GM12891 (cell line): ENCODE results near the gene NECTIN2.
"Not testable (repeated sequence)": the region's sequence is repeated elsewhere in the genome, so short reads cannot be mapped to it uniquely, and the experiment has no call there.

Source experiments
- DNase-seq: peaks from one replicate; pipeline ENCODE4 v3.0.0; 2011; ENCODE audit warnings: low spot score; ENCODE audit not compliant: insufficient read length
- FAIRE-seq: peaks from 2 replicates; lab custom pipeline; 2011; peaks lifted over from hg19 to GRCh38; lab: Jason Lieb, UNC
- PAX5 ChIP-seq: IDR thresholded peaks from 2 replicates; pipeline ENCODE4 v1.6.1; 2011; ENCODE audit warnings: low read length, moderate library complexity, mild to moderate bottlenecking; ENCODE audit not compliant: insufficient read depth, severe bottlenecking
- POLR2A ChIP-seq: IDR thresholded peaks from 2 replicates; pipeline ENCODE4 v1.6.1; 2011; ENCODE audit warnings: low read depth, low read length, control low read depth
- POLR2AphosphoS5 ChIP-seq: IDR thresholded peaks from 2 replicates; pipeline ENCODE4 v1.6.1; 2011; ENCODE audit warnings: low read depth, low read length, control low read depth
- POU2F2 ChIP-seq: IDR thresholded peaks from 2 replicates; pipeline ENCODE4 v1.6.1; 2011; ENCODE audit warnings: low read depth, mild to moderate bottlenecking, control low read depth, low read length, moderate library complexity
- SPI1 ChIP-seq: IDR thresholded peaks from 2 replicates; pipeline ENCODE4 v1.6.1; 2011; ENCODE audit warnings: low read depth, low read length, control low read depth
- TAF1 ChIP-seq: IDR thresholded peaks from 2 replicates; pipeline ENCODE4 v1.6.1; 2011; ENCODE audit warnings: low read depth, low read length, control low read depth

Gene NECTIN2

DNA sequence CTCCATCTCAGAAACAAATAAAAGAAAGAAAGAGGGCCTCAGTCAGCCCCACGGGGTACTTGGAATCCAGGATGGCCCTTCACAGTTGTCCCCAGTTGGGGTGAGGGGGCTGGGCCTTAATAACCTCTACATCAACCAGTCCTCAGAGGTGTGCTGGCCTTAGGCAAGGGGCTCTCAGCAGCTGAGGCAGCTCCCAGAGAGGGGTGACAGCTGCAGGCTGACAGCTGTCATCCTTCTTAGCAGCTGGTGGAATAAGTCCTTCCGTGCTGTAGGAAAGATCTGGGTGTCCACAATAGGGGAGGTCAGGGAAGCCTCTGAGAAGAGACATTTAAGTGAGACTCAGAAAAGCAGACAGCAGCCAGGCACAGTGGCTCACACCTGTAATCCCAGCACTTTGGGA, 29.8 kb upstream of the NECTIN2 start:
- FAIRE-seq (no peak), DNase-seq (no peak)
- TF ChIP-seq POU2F2 (no peak), POLR2AphosphoS5 (no peak), SPI1 (no peak), TAF1 (no peak), PAX5 (no peak), POLR2A (no peak)

DNA sequence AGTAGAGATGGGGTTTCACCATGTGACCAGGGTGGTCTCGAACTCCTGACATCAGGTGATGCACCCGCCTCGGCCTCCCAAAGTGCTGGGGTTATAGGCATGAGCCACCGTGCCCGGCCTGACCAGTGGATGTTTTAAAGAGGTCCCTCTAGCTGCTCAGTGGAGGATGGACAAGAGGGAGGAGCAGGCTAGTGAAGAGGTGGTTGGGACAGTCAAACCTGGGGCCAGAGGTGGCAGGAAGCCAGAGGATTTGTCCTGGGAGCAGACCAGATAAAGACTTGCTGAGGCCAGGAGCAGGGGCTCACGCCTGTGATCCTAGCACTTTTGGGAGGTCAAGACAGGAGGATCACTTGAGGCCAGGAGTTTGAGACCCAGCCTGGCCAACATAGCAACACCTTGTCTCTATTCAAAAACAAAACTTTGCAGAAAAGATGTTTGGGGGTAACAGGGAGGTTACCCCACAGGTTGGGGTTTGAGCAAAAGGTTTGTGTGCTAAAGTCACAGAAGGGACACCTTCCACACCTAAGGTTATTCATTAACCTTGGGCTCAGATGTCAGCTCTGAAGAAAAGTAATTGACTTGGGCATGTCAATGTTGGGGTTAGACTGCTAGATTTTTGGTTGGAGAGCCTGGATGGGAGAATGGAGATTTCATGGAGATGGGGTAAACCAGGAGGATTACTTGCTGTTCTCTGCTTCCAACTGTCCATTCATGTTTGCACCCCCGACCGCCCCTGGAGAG, 28.2 kb upstream of the NECTIN2 start:
- FAIRE-seq: no peak
- TF ChIP-seq PAX5 (no peak), POLR2AphosphoS5 (no peak), TAF1 (no peak)
- DNase-seq: no peak

DNA sequence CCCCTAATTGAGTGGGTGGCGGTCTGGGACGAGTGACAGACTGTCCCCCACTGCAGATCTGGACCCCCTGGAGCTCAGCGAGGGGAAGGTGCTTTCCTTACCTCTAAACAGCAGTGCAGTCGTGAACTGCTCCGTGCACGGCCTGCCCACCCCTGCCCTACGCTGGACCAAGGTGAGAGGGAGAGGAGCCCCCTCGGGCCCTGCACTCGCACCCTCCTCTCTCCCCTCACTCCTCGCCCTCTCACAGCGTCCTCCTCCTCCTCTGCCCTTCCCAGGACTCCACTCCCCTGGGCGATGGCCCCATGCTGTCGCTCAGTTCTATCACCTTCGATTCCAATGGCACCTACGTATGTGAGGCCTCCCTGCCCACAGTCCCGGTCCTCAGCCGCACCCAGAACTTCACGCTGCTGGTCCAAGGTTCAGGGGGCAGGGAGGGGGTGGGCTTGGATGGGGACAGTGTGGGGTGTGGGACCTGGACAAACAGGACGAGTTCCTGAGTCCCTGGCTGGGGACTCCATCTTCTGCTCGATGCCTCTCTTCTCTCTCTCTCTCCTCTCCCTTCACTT, 27.5 kb upstream of the NECTIN2 start:
- DNase-seq (no peak), FAIRE-seq (no peak)
- TF ChIP-seq TAF1: no peak
- no peak for TF ChIP-seq POLR2AphosphoS5
- TF ChIP-seq POLR2A: no peak
- no peak for TF ChIP-seq PAX5
- TF ChIP-seq SPI1: no peak
- no peak for TF ChIP-seq POU2F2

DNA sequence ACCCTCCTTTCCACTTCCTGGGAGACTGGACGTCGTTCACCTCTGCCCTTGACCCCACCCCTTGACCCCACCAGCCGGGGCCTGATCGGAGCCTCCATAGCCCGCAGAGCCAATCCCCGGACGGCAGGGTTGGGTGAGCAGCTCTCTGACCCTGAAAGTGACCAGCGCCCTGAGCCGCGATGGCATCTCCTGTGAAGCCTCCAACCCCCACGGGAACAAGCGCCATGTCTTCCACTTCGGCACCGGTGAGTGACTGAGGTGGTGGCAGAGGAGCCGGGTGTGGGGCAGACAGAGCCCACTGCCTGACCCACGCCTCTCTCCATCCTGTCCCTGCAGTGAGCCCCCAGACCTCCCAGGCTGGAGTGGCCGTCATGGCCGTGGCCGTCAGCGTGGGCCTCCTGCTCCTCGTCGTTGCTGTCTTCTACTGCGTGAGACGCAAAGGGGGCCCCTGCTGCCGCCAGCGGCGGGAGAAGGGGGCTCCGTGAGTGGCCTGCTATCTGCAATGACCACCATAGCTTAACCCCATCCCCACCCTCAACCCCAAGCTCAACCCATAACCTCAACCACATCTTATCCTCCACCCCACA, 26.8 kb upstream of the NECTIN2 start:
- FAIRE-seq (no peak), DNase-seq (no peak)
- no peak for TF ChIP-seq PAX5
- no peak for TF ChIP-seq POLR2A
- no peak for TF ChIP-seq POU2F2
- no peak for TF ChIP-seq POLR2AphosphoS5
- TF ChIP-seq TAF1: no peak
- TF ChIP-seq SPI1: no peak

DNA sequence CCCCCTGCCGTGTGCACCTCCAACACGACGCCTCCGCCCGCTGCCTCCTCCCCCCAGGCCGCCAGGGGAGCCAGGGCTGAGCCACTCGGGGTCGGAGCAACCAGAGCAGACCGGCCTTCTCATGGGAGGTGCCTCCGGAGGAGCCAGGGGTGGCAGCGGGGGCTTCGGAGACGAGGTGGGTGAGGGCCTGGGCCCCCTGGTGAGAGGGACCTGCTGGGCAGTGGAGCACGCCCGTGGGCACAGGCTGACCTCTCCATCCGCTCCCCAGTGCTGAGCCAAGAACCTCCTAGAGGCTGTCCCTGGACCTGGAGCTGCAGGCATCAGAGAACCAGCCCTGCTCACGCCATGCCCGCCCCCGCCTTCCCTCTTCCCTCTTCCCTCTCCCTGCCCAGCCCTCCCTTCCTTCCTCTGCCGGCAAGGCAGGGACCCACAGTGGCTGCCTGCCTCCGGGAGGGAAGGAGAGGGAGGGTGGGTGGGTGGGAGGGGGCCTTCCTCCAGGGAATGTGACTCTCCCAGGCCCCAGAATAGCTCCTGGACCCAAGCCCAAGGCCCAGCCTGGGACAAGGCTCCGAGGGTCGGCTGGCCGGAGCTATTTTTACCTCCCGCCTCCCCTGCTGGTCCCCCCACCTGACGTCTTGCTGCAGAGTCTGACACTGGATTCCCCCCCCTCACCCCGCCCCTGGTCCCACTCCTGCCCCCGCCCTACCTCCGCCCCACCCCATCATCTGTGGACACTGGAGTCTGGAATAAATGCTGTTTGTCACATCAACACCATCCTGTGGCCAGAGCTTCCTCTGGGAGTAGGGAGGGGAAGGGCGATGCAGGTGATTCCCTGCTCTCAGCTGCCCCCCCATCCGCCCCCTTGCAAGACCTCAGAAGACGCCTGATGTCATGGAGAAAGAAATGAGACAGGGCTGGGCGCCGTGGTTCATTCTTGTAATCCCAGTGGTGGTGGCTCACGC, 25.2 kb upstream of the NECTIN2 start:
- no peak for TF ChIP-seq POLR2A
- FAIRE-seq (no peak), DNase-seq (no peak)

DNA sequence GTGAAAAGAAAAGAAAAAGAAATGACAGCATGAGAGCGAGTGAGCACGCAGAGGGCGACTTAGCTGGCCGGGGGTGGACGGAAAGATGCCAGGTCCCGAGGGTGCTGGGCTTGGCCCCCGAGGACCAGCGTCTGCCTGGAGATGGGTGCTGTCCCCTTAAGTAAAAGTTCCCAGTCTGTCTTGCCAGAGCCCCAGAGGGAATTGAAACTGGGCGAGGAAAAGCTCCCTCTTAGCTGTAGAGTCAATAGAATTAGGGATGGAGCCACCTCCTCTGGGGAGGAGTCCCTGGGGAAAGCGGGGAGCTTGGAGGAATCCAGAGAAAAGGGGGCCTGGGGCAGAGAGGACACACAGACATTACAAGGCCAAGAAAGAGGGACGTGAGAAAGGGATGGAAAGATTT, 23.9 kb upstream of the NECTIN2 start:
- DNase-seq: no peak
- no peak for FAIRE-seq
- TF ChIP-seq SPI1 (no peak), PAX5 (no peak), POU2F2 (no peak), POLR2AphosphoS5 (no peak), TAF1 (no peak)

DNA sequence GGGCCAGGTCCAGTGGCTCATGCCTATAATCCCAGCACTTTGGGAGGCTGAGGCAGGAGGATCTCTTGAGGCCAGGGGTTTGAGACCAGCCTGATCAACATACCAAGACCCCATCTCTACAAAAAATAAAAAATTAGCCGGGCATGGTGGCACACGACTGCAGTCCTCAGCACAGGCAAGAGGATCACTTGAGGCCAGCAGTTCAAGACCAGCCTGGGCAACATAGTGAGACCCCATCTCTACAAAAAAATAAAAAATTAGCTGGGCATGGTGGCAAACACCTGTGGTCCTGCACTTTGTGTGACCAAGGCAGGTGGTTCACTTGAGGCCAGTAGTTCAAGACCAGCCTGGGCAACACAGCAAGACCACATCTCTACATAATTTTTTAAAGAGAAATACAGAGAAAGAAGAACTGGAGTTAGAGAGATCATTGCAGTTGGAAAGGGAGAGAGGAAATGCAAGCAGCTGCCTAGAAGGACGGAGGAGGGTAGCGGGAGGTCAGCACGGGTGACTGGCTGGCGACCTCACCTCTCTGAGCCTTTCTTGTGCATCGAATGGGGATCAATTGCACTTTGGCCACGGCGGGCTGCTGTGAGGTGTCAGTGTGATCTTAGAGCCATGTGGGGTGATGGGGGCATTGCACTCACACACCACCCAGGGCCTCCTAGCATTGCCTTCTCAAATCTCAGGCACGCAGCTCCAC, 23.3 kb upstream of the NECTIN2 start:
- DNase-seq: no peak
- TF ChIP-seq PAX5 (no peak), POLR2AphosphoS5 (no peak), POU2F2 (no peak), SPI1 (no peak), POLR2A (no peak), TAF1 (no peak)
- FAIRE-seq: no peak

DNA sequence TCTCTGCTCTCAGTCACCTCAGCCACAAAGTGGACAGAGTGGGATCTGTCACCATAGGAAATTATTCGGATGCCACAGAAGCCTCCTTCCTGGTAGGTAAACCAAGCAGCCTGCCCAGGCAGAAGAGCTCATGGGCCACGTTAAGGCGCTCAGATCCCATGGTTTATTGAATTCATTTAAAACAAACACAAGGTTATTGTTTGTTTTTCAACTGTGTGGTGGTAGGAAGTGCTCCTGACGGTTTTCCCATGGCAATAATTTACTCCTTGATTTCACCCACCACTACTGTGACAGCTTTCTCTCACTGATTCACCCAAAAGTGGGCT, 22.8 kb upstream of the NECTIN2 start:
- no peak for DNase-seq
- no peak for FAIRE-seq
- TF ChIP-seq TAF1 (no peak), POLR2A (no peak)

DNA sequence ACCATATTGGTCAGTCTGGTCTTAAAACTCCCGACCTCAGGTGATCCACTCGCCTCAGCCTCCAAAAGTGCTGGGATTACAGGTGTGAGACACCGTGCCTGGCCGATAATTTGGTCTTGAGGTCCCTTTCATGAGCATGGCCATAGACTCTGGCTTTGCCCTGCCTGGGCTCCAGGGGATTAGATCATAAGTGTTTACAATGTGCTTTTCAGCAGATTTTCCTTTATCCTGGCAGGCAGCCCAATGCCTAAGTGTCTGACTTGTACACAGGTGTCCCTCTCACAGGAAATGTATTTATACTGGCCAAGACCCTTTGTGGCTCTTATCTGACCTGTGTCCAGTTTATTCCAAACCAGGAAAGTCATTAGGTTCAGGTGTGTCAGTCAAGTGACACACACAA, 21.3 kb upstream of the NECTIN2 start:
- no peak for FAIRE-seq

DNA sequence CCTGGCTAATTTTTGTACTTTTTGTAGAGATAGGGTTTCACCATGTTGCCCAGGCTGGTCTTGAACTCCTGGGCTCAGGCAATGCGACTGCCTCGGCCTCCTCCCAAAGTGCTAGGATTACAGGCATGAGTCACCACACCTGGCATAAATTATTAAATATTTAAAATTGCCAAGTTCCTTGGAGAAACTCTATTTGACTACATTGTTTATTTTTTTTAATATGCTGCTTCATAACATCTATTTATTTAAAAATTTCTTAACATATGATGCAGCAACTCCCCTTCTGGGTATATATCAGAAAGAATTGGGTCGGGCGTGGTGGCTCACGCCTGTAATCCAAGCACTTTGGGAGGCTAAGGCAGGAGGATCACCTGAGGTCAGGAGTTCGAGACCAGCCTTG, 13.2 kb upstream of the NECTIN2 start:
- DNase-seq, FAIRE-seq: not testable (repeated sequence)

More for the DNA sequence above, 21.3 kb upstream of the NECTIN2 start:
- TF ChIP-seq POLR2A: no peak
- TF ChIP-seq SPI1: no peak
- no peak for TF ChIP-seq POLR2AphosphoS5
- TF ChIP-seq POU2F2: no peak
- TF ChIP-seq TAF1: no peak
- no peak for TF ChIP-seq PAX5
- no peak for DNase-seq

DNA sequence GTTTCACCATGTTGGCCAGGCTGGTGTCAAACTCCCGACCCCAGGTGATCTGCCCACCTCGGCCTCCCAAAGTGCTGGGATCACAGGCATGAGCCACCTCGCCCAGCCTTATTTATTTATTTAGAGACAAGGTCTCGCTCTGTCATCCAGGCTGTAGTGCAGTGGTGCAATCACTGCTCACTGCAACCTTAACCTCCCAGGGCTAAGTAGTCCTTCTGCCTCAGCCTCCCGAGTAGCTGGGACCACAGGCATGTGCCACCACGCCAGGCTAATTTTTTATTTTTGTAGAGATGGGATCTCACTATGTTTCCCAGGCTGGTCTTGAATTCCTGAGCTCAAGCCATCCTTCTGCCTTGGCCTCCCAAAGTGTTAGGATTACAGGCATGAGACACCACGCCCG, 11.7 kb upstream of the NECTIN2 start:
- not testable (repeated sequence) for DNase-seq, FAIRE-seq
